SH-SY5Y (cell line): Measurements from ENCODE around the gene POLRMT.

Experiments
- GATA2 ChIP-seq: IDR thresholded peaks from 2 replicates; pipeline ENCODE4 v1.6.1; 2011; ENCODE audit warnings: mild to moderate bottlenecking, low read depth, low read length
- GATA3 ChIP-seq: IDR thresholded peaks from 2 replicates; pipeline ENCODE4 v1.6.1; 2011; ENCODE audit warnings: low read depth, mild to moderate bottlenecking, low read length, moderate library complexity

- TF ChIP-seq GATA3 (no peak), GATA2 (no peak)
These were observed 44.5 kb upstream of the POLRMT start for GRCh38 chr19:677601-678436.
